ENCODE results near the gene SHC3. TPM values are rescaled to one million over a fixed set of nuclear protein-coding genes. Genes with fewer than 3 reads are reported as not detected.

The SHC3 gene
- total and polyA plus RNA-seq, 12 donors = 0.15 to 0.71 (median 0.33) TPM

DNA sequence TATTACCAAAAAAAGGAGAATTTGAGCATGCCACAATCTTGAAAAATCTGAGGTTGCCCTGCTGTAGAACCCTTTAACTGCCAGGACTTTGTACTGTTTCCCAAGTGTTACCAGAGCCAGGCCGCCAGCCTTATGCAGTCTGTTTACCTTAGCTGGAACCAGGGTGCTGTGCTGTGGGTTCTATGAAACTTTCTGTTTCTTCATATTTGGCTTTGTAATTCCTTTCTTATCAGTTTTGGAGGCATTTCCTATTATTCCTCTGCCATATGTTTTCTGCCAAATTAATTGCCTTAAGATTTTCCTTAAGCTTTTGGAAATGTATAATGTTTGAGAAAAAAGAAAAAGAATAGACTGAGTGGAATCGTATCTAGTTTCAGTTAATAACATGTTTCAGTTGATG lies 185.3 kb downstream of the SHC3 start:
- WGBS, 2 donors = 70 to 73% methylated on average over 2 of the region's 2 CpGs
- Histone ChIP-seq H3K27ac (peak overlapping the region in 3 of 10 donors; percentile 16 to 83 (median 25)), H3K9me3 (no peaks in the 10 kb centered on the region), H3K27me3 (peaks cover 0 to 37% (median 4%) of the 10 kb centered on the region in 7 donors), H3K4me1 (peaks cover 6 to 70% (median 48%) of the 10 kb centered on the region in 9 donors), H3K36me3 (peaks cover 0 to 20% (median 0%) of the 10 kb centered on the region in 9 donors), H3K4me3 (peak overlapping the region in 8 of 10 donors; percentile 64 to 92 (median 78))
- ATAC-seq = no peak
- no peak for TF ChIP-seq CTCF (IDR thresholded peaks at IDR 0.05)
- intact Hi-C loops (cut with DNase I) = loop anchor here in 8 of 10 donors (5.0 to 10.0 kb wide), 11 partner anchors 41 to 339 kb away; no protein-coding TSS in a partner anchor
- DNase-seq = no peak

- Histone ChIP-seq H3K9me3 (no peaks in the 10 kb centered on the region), H3K36me3 (peaks cover 0 to 16% (median 0%) of the 10 kb centered on the region in 9 donors), H3K27ac (peak overlapping the region in 3 of 10 donors; percentile 70 to 85 (median 83)), H3K4me1 (peaks cover 4 to 64% (median 40%) of the 10 kb centered on the region in 9 donors), H3K4me3 (peak overlapping the region; percentile 64 to 92 (median 76)), H3K27me3 (peaks cover 0 to 37% (median 4%) of the 10 kb centered on the region in 7 donors)
- no peak for TF ChIP-seq CTCF (IDR thresholded peaks at IDR 0.05)
- no peak for ATAC-seq
- no peak for DNase-seq
- WGBS, 2 donors = 61 to 70% methylated on average over 4 of the region's 4 CpGs
- intact Hi-C loops (cut with DNase I) = loop anchor here in 8 of 10 donors (5.0 to 10.0 kb wide), 11 partner anchors 40 to 338 kb away; no protein-coding TSS in a partner anchor
Observed at GRCh38 chr9:88992556-88992955, 186.1 kb downstream of the SHC3 start.

- peaks cover 0 to 37% (median 4%) of the 10 kb centered on the region in 7 donors for H3K27me3 ChIP-seq
- peak within 1 kb of the TSS in 9 of 10 donors; percentile 54 to 90 (median 83) for H3K27ac ChIP-seq
- H3K4me1 ChIP-seq = peaks cover under 1 to 63% (median 30%) of the 10 kb centered on the region in 9 donors
- intact Hi-C loops (cut with DNase I) = loop anchor here in 8 of 10 donors (1.0 to 10.0 kb wide), 13 partner anchors 39 to 337 kb away; no protein-coding TSS in a partner anchor
- ATAC-seq (peak; percentile 79 to 91 (median 85)), DNase-seq (peak; percentile 71 to 79)
- peaks cover 0 to 9% (median 0%) of the 10 kb centered on the region in 9 donors for H3K36me3 ChIP-seq
- peak in 5 of 9 donors; percentile 12 to 40 (median 36) for TF ChIP-seq CTCF (IDR thresholded peaks at IDR 0.05)
- H3K4me3 ChIP-seq = peak within 1 kb of the TSS; percentile 64 to 92 (median 76)
- no peaks in the 10 kb centered on the region for H3K9me3 ChIP-seq
- WGBS, 2 donors = 1% methylated on average over 83 to 87 of the region's 94 CpGs
Observed at GRCh38 chr9:88991066-88992034, 187.3 kb downstream of the SHC3 start, which contains the start of gene S1PR3. TSS of gene S1PR3 (plus strand) at chr9:88991468. CDS start at chr9:89001201, 9,733 bp downstream.

- H3K4me3 ChIP-seq = peak overlapping the region; percentile 25 to 92 (median 76)
- peaks cover 0 to 3% (median 0%) of the 10 kb centered on the region in 9 donors for H3K36me3 ChIP-seq
- H3K27me3 ChIP-seq = peaks cover 0 to 37% (median 4%) of the 10 kb centered on the region in 7 donors
- DNase-seq (peak in 1 of 2 donors; percentile 49), ATAC-seq (peak; percentile 32 to 76 (median 62))
- peaks cover 0 to 63% (median 25%) of the 10 kb centered on the region in 9 donors for H3K4me1 ChIP-seq
- intact Hi-C loops (cut with DNase I) = loop anchor here in 8 of 10 donors (1.0 to 10.0 kb wide), 13 partner anchors 38 to 336 kb away; no protein-coding TSS in a partner anchor
- WGBS, 2 donors = 22 to 24% methylated on average over 21 of the region's 21 CpGs
- TF ChIP-seq CTCF (IDR thresholded peaks at IDR 0.05) = peak in 5 of 9 donors; percentile 6 to 42 (median 27)
- H3K9me3 ChIP-seq = no peaks in the 10 kb centered on the region
- H3K27ac ChIP-seq = peak overlapping the region in 9 of 10 donors; percentile 54 to 90 (median 76)
Observed at GRCh38 chr9:88990729-88991065, 187.9 kb downstream of the SHC3 start.
